ENCODE data around the gene MYOM1.

Gene MYOM1

DNA sequence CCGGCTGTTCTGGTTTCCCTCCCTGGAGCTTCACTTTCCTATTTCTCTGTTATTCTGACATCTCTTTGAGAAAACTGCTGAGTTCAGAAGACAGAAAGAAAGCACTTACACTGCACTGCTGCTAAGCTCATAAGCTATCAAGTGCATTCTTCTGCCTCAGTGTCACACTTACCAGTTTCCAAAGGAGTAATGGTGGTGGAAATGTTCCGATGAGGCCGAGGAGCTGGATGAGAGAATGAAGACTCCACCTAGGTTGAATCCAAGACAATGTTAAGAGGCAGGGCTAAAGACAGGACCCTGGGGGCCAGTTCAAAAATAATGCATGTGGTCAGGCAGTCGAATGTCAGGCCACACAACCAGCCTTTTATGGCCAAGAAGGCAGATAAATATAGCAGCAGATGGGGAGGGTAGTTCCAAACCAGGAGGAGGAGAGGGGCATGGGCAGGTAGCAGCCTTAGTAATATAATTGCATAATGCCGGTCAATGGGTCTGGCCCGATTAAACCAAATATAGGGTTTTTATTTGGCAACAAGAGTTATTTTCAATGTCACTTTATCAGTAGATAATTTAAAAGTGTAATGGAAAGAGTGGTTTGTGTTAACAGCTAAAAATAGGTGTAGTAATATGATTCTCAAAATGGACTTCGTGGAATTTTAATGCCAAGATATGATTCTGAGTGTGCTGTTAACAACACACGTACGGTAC is at the start of gene MYOM1:
TSS of gene MYOM1 (minus strand) at position 338 of the 705 bp plus-strand sequence. CDS start 4,745 bp downstream, outside the sequence.
- DNase-seq (ENCODE audit: low read depth, low spot score): no peak

DNA sequence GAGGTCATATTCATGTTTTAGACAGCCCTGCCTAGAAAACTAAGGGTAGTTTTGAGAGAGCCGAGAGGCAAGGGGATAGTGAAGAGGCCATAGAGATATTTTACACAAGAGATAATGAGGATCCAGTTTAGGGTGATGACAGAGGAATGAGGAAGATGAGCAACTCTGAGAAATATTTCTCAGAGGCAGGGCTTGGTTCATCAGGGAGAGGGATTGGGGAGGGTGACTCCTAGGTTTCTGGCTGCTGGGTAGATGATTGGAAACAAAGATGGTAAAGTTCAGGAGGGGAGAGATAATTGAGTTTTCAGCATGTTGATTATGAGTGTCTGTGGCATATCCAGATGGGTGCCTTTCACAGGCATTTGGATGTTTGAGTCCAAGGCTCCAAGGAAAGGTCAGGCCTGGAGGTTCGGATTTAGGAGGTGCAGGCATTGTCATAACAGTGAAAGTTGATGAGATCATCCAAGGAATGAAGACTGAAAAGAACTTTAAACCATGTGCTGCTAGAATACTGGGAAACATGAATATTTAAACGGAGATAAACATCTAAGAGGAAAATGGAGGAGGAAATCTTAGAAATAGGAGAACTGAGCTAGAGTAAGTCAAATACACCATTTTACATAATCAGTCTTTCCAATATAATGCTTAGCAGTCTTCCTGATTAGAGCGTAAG is 49.6 kb upstream of the MYOM1 start:
- DNase-seq (ENCODE audit: low read depth, low spot score): no peak

DNA sequence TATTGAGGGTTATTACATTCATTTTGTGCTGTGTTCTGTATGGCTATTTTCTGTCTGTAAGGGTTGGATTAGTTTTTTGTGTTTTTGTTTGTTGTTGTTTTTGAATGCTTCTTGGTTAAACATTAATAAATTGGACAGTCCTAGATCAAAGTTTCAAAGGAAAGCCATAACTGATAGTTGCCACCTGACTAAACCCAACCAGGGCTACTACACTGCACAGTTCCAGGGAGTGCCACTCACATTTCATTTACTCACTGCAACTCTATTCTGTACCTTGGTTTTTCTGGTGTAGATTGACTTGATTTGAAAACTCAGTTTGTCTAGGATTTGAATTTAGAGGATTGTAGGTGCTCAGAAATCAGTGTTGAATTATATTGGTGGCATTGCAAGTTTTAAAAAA is 48.5 kb upstream of the MYOM1 start:
- no peak for DNase-seq (ENCODE audit: low read depth, low spot score)

DNA sequence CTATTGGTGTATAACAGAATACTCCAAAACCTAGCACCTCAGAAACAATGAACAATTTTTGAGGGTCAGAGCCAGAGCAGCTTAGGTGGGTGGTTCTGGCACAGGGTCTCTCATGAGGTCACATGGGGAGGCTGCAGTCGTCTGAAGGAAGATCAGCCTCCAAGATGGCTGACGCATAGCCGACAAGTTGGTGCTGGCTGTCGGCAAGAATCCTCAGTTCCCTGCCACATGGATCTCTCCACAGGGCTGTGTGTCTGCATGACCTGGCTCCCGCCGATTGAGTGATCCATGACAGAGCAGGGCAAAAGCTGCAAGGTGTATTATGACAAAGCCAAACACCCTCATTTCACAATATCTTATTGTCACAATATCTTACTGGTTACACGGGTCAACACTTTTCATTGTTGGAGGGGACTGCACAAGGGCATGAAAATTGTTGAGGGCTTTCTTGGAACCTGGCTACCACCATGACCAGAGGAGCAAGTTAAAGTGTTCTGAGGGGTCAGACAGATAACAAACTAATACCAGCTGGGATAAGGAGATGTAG is 46.4 kb upstream of the MYOM1 start:
- DNase-seq (ENCODE audit: low read depth, low spot score): no peak

DNA sequence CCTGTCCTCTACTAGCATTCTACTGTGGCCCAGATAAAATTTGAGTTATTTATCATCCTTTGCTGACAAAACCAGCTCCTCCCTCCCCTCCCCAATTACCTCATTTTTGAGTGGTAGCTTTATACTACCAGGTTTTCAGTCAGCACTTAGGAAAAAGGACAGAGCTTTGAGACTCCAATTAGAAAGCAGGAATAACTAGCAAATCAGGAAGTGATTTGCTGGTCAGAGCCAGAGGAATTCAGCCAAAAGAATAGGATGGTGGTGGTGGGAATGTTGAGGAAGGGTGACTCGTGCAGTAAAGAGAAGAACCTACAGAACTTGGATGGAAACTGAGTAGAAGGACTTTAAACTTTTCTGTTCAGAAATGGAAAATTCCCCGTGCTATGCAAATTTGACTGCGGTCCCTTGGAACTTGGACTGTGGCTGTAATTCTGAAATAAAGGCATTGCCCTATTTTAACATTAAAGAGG is 45.8 kb upstream of the MYOM1 start:
- peak; percentile 66 for DNase-seq (ENCODE audit: low read depth, low spot score)

DNA sequence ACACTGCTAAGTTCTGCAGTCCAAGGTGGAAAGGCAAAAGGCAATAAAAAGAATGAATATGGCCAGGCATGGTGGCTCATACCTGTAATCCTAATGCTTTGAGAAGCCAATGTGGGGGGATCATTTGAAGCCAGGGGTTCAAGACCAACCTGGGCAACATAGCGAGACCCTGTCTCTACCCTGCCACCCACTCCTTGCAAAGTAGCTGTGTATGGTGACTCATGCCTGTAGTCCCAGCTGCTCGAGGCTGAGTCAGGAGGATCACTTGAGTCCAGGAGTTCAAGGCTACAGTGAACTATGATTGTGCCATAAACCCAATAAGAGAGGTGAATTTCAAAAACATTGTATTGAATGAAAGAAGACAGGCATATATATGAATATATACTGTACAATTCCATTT is 44.6 kb upstream of the MYOM1 start:
- no peak for DNase-seq (ENCODE audit: low read depth, low spot score)

DNA sequence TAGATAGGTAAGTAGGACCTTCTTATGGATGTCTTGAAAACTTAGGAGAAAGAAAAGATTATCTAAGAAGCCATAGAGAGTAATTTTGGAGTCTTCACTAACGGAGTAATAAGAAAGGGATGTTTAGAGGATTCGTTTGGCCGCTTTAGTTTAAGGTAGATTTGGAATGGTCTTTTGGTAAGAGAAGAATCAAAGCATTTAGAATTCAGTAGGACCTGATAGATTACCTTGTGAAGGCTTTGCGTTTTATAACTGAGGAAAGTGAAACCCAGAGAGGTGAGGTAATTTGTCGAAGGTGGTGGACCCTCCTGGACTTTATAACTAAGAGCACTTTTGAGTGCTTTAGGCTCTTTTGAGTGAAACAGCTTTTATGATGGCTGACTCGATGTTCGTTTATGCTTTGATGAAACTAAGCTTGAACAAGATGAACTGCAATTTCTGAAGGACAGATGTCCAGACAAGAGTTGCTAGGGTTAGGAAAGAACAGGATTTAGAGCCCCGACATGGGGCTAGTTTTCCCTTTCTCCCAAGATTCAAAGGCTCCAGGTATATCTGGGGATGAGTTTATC is 43.4 kb upstream of the MYOM1 start:
- DNase-seq (ENCODE audit: low read depth, low spot score): no peak

DNA sequence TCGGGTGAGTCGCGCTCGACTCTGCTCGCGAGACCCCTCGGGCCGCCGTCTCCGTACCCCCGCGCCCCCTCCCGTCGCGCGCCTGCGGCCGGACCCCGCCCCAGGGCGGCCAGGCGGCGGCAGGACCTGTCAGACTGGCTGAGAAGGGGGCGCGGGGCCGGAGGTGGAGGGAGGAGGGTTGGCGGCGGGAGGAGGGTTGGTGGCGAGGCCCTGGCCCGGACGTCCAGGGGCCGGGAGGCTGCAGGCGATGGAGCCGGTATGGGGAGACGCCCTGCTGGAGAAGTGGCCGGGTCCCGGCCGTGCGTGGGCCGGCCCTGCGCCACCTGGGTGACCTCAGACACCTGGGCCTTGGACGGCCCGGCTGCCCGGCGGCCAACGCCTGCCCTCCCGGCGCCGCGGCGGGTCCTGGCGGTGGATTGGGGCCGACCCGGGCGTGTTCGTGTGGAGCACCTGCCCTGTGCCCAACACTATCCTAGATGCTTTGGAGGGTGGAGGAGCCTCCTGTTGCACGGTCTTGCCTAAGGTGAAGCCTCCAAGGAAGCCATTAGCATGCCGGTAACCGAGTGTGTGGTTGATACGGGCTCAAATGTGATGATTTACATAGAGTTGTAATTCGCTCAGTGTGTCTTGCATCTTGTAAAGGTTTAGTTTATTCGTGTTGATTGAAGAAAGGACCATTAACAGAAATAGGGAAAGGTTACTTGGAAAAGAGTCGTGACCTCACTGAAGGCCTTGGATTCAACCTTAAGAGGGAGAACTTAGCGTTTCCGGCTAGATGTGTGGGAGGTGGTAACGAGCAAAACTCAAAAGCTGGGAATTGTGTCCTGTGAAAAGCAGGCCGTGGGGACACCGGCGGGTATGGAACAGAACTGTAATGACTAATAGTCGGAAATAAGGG is 42.7 kb upstream of the MYOM1 start:
- no peak for DNase-seq (ENCODE audit: low read depth, low spot score)

DNA sequence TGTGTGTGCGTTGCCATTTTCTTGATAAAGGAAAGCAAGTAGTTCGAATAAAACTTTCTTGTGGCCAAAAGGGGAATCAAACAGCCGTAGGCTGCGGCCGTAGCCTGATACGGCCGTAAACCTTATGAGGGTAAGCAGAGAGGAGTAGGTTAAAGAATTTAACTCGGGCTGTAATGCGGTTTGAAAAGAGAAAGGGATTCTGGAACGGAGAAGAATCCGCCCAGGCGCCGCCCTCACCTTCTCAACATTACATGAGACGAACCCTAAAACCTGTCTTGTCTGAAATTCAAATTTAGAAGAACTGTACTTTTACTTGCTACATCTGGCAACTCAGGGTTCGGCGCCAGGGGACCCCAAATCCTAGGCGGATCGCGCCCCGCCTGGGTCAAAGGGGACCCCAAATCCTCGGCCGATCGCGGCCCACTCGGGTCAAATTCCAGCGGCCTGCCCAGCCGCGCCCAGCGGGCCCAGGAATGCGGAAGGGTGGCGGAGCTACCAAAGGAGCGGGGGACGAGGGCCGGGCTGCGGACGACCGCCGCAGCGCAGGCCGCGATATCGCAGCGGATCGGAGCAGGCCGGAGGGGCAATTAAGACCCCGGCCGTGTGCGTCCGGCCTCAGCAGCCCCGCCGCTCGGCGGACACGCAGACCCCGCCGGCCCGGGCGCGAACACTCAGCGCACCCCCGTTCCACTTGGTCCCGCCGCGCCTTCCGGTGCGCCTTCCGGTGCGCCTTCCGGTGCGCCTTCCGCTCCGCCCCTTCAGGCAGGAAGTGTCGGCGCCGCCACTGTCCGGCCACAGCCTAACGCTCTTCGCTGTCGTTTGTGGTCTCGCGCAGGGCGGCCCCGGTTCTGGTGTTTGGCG is 41.8 kb upstream of the MYOM1 start, which contains the start of gene MYL12B:
TSS of gene MYL12B (plus strand) at position 761 of the 861 bp plus-strand sequence. CDS start 10,766 bp downstream, outside the sequence.
- DNase-seq (ENCODE audit: low read depth, low spot score): peak; percentile 90

DNA sequence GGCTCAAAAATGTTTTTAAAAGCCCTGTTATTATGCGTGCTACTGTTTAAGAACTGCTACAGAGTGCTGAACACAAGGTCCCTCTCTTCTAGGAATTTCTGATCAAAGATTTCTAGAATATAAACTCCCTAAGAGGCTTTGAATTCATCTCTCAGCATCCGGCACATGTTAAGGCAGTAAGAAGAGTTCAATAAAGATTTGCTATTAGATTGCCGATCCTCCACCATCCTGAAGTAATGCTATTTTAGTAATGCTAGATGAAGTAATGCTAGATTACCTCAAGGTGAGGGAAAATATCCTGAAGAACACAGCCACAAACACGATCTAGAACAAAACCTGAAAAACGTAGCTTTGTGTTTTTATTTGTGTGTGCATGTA is 41.2 kb upstream of the MYOM1 start:
- DNase-seq (ENCODE audit: low read depth, low spot score): no peak

DNA sequence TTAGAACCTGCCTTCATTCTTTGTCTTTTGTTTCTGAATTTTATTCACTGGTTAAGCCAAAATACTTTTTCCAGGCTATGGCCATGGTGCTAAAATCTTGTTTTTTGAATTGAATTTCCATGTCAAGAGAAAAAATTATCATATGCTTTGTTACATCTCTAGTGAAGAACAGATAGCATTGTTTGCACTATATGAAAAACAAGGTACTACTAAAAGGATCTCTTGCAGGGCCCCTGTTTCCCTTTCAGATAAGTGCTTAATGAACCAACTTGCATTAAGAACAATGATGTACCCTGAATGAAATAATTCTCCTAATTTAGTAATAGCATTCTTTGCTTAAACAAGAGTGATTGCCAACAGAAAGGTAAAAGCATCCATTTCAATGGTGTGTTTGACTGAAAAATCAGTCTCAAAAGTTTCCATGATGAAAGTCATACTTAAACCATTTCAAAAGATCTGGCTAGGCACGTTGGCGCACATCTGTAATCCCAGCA is 37.9 kb upstream of the MYOM1 start:
- no peak for DNase-seq (ENCODE audit: low read depth, low spot score)

DNA sequence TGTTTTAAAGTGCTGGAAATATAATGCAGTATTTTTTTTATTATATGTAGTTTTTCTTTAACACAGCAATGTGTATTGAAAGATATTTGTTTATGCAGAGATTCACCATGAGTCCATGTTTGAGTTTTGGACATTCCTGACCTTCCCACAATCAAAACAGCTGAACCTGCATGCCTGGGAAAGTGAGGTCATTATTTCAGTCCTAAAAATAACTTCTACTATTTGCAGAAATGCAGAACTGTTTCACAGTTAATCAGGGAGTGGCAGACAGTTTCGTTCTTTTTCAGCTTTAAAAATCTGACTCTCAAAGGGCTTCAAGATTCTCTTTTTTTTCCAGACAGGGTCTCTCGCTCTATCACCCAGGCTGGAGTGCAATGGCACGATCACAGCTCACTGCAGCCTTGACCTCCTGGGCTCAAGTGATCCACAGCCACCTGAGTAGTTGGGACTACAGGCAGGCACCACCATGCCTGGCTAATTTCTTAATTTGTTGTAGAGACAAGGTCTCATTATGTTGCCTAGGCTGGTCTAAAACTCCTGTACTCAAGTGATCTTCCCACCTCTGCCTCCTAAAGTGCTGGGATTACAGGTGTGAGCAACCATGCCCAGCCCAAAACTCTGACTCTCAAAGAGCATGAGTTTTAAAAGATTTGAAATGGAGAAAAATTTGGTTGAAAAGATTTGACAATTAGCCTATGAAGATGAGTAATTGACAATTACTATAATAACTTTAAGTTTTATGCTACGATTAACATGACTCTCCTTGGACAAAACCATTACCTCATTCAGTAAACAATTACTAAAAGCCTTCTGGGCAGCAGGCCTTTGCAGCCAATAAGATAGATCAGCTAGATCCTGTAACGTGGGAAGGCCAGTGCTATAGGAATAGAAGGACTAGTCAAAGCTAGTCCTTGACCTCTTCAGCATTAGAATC is 37.2 kb upstream of the MYOM1 start:
- no peak for DNase-seq (ENCODE audit: low read depth, low spot score)

DNA sequence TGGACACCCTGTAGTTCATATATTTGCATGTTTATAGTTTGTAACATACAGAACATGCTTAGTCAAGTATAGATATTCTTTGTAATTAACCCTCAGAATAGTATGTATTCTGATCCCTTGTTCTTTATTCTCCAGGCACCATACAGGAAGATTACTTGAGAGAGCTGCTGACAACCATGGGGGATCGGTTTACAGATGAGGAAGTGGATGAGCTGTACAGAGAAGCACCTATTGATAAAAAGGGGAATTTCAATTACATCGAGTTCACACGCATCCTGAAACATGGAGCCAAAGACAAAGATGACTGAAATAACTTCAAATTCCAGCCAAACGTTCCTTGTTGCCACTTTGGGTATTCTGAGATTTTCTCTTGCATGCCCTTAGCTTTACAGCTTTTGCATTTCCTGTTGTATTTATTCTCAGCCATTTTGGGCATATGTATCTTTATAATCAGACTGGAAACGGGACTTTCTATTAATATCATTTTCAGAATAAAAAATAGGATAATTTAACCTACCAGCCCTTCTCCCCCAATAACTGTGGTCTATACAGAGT is 35.9 kb upstream of the MYOM1 start:
- no peak for DNase-seq (ENCODE audit: low read depth, low spot score)

DNA sequence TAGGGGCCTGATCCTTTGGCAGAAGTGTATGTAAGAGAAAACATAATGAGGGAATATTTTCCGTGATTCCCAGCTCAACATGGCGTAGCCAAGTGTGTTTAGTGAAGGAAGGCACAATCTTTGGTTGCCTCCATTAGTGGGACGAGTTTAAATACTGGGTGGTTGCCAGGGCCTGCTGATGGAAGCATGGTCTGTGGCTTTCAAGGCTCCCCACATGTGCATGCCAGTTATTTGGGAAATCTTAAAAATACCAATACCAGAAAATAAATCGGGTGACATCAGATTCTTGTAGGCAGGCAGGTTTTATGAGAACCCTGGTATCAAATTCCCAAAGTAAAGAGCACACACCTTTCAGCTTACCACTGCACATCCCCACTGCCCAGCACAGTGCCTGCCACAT is 35.0 kb upstream of the MYOM1 start:
- no peak for DNase-seq (ENCODE audit: low read depth, low spot score)

DNA sequence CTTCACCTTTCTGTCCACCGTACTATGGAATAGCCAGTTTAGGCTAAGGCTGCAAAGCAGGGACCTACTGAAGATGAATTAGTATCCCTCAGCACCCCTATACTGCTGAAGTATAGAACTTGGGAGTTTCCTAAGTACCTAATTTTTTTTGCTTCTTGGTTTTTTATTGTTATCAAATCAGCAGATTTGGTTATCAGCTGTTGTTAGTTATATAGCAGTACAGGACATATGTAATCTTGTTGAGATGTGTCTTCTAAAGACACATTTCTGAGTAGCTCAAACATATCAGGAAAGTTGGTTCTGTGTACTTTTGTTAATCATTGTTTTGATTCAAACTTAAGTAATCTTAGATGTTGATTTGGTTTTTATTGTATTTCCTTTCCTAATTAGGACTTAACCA is 33.1 kb upstream of the MYOM1 start:
- no peak for DNase-seq (ENCODE audit: low read depth, low spot score)

DNA sequence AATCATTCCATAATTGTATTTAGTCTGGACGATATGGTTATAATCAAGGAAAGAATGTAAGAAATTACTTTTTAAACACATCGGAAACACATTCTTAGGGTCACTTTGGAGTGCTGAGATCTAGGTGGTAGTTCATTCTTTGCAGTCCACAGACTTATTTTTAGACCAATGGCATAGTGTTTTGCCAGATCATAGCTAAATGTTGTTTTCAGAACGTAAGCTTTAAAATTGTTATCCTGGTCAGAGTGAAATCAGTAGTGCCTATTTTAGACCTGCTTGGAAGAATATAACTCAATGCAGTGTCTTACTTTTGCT is 32.2 kb upstream of the MYOM1 start:
- DNase-seq (ENCODE audit: low read depth, low spot score): no peak

DNA sequence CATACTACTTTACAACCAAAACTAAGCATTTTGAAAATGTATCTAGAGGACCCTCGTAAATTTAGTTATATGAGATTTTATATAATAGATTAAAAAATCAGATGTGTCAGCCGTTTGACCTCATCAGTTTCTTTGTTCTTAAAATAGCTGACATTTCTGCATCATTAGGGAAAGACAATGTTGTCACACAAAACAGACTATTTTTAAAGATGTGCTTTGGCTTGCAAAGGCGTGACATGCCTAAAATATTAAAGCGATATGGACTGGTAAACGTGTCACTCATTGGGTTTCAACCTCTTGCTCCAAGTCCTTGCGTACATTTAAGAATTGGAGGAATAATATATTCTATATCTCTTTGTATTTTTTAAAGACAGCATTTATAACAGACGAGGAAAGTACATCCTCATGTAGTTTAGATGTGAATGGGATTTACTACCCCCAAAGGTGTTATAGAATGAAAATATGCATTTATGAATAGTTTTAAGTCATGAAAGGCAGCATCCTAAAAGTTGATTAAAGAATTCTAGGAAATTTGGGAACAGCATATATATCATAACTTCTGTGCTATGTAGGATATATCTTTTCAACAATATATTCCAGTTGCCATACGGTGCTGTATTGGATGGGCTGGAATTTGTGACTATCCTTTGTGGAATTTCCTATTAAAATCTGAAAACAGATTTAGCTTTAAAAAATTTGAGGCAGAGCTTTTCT is 31.6 kb upstream of the MYOM1 start:
- DNase-seq (ENCODE audit: low read depth, low spot score): no peak

Measured in ELF-1 (cell line).